22Rv1 (cell line): Measurements from ENCODE around the gene SLC25A21.

ENCODE experiments used
- ZFX ChIP-seq: fragments of 450-650 bp; IDR thresholded peaks from 2 replicates; pipeline ENCODE4 v1.6.1; 2017; ENCODE audit warnings: antibody characterized with exemption, borderline replicate concordance
- TF ChIP-seq, protein P1 (sequence below): fragments of 450-650 bp; IDR thresholded peaks from 2 replicates; pipeline ENCODE4 v1.5.1; 2017; ENCODE audit warnings: mild to moderate bottlenecking

DNA sequence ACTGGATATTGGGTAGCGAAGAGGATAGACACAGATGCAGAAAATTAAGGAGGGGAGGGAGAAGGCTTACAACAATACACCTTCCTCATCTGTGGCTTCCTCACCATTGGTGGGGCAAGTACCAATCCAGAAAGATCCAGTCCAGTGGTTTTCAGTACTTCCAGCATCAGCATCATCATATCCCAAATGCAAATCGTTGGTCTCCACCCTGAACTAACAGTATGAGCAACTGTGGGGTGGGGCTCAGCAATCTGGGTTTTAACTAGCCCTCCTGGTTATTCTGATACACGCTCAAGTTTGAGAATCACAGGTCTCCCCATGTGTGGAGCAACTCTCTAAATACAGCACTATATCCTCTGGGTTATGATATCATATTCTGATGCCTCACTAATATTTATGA, 317.0 kb downstream of the SLC25A21 start:
- TF ChIP-seq, protein P1, sequence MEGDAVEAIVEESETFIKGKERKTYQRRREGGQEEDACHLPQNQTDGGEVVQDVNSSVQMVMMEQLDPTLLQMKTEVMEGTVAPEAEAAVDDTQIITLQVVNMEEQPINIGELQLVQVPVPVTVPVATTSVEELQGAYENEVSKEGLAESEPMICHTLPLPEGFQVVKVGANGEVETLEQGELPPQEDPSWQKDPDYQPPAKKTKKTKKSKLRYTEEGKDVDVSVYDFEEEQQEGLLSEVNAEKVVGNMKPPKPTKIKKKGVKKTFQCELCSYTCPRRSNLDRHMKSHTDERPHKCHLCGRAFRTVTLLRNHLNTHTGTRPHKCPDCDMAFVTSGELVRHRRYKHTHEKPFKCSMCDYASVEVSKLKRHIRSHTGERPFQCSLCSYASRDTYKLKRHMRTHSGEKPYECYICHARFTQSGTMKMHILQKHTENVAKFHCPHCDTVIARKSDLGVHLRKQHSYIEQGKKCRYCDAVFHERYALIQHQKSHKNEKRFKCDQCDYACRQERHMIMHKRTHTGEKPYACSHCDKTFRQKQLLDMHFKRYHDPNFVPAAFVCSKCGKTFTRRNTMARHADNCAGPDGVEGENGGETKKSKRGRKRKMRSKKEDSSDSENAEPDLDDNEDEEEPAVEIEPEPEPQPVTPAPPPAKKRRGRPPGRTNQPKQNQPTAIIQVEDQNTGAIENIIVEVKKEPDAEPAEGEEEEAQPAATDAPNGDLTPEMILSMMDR: no peak
- no peak for TF ChIP-seq ZFX
